H1 (cell line): ENCODE measurements around the gene OR8B8. TPM values are rescaled to one million over a fixed set of nuclear protein-coding genes. Genes with fewer than 3 reads are reported as not detected.

Experiments used
- ATF3 ChIP-seq: IDR thresholded peaks from 2 replicates; pipeline ENCODE4 v1.6.1; 2011; ENCODE audit warnings: low read depth, mild to moderate bottlenecking, low read length; ENCODE audit not compliant: insufficient read depth
- polyA plus RNA-seq, 7 experiments: library from polyadenylated mRNA; depleted of rRNA in 3 of 7; stranded (reverse) in 5 of 7; unstranded in 2 of 7; fragments of >200 nt in 5 of 7; fragments of 200-250 nt in 2 of 7; gene quantifications; 1 replicate in 5 of 7; 2 replicates in 1 of 7; 4 replicates in 1 of 7; pipeline versions ENCODE4 v1.2.1 to v1.2.3, GENCODE V29; 2011 to 2013; ENCODE audit warnings: missing spikeins in 2 of 7, mixed read lengths in 2 of 7
- total RNA-seq: library from RNA; stranded (reverse); fragmentation: NEBNext Ultra II Directional; extraction: Animal tissue kit (Norgen Biotek cat#: 25700); gene quantifications from 2 replicates; pipeline ENCODE4 v1.2.1, GENCODE V29; 2021

Gene OR8B8
- total and polyA plus RNA-seq, 2 of the 8 experiments (the other 6 are each of a cell fraction or from before 2014, with no cell fraction given), result not detected

DNA sequence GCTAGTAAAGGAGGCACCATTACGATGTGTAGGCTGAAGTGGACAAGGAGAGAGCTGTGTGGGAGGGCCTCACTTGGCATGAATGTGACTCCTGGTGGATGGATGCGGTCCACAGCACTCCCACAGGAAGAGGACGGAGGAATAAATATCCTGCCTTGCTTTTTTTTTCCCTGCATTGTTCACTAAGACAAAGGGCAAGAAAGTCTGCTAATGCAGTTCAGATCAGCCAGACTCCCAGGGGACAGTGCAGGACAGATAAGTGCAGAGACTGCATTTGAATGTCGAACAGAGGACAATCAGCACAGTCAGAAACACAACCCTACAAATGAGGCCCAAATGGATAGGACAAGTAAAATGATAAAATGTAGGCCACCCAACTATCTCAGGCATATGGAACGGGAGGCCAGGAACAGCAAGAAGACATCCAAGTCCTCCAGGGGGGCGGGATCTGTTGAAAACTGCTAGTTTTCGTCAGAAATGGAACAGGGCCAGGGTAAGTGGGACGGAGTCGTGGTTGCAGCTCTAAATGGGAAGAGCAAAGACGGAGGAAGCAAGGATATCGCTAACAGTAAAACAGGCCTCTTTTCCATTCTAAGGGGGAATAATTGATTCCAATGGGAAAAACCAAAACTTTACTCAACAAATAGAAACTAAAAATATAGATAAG is 25.2 kb upstream of the OR8B8 start (continued):
- no peak for TF ChIP-seq ATF3
- TF ChIP-seq, all 59 proteins: peak for 0
